ENCODE data around the gene LTBP4.
"Not testable (repeated sequence)": the region's sequence is repeated elsewhere in the genome, so short reads cannot be mapped to it uniquely, and the experiment has no call there.

Gene LTBP4

DNA sequence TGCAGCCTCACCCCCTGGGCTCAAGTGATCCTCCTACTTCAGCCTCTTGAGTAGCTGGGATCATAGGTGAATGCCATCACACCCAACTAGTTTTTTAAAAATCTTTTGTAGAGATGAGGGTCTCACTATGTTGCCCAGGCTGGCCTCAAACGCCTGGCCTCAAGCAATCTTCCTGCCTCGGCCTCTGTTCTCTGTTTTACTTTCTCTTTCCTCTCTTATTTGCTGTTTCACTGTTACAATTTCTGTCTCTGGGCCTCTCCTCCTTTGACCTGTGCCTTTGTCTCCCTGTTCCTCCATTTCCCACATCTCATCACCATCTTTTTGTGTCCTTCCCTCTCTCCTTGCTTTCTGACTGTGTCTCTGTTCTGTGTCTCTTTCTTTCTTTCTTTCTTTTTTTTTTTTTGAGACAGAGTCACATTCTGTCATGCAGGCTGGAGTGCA lies 15.2 kb upstream of the LTBP4 start:
- TF ChIP-seq, protein P1, sequence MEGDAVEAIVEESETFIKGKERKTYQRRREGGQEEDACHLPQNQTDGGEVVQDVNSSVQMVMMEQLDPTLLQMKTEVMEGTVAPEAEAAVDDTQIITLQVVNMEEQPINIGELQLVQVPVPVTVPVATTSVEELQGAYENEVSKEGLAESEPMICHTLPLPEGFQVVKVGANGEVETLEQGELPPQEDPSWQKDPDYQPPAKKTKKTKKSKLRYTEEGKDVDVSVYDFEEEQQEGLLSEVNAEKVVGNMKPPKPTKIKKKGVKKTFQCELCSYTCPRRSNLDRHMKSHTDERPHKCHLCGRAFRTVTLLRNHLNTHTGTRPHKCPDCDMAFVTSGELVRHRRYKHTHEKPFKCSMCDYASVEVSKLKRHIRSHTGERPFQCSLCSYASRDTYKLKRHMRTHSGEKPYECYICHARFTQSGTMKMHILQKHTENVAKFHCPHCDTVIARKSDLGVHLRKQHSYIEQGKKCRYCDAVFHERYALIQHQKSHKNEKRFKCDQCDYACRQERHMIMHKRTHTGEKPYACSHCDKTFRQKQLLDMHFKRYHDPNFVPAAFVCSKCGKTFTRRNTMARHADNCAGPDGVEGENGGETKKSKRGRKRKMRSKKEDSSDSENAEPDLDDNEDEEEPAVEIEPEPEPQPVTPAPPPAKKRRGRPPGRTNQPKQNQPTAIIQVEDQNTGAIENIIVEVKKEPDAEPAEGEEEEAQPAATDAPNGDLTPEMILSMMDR (IDR thresholded peaks at IDR 0.05; ENCODE audit: control insufficient read depth, extremely low read depth, insufficient read depth): no peak
- no peak overlapping the region for H3K4me3 ChIP-seq (ENCODE audit: low read depth, low read length)
- DNase-seq (ENCODE audit: low read depth): no peak

DNA sequence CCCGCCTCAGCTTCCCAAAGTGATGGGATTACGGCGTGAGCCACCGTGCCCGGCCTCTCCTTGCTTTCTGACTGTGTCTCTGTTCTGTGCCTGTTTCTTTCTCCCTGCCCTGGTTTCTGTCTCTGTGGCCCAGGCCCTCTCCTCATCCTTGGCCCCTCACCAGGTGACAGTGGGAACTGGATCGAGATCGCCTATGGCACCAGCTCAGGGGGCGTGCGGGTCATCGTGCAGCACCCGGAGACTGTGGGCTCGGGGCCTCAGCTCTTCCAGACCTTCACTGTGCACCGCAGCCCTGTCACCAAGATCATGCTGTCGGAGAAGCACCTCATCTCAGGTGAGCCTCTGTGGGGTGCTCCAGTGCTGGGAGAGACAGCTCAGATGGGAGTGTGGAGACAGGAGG lies 14.6 kb upstream of the LTBP4 start:
- TF ChIP-seq, protein P1 (IDR thresholded peaks at IDR 0.05; ENCODE audit: control insufficient read depth, extremely low read depth, insufficient read depth): no peak
- H3K4me3 ChIP-seq (ENCODE audit: low read depth, low read length): no peak overlapping the region
- no peak for DNase-seq (ENCODE audit: low read depth)

DNA sequence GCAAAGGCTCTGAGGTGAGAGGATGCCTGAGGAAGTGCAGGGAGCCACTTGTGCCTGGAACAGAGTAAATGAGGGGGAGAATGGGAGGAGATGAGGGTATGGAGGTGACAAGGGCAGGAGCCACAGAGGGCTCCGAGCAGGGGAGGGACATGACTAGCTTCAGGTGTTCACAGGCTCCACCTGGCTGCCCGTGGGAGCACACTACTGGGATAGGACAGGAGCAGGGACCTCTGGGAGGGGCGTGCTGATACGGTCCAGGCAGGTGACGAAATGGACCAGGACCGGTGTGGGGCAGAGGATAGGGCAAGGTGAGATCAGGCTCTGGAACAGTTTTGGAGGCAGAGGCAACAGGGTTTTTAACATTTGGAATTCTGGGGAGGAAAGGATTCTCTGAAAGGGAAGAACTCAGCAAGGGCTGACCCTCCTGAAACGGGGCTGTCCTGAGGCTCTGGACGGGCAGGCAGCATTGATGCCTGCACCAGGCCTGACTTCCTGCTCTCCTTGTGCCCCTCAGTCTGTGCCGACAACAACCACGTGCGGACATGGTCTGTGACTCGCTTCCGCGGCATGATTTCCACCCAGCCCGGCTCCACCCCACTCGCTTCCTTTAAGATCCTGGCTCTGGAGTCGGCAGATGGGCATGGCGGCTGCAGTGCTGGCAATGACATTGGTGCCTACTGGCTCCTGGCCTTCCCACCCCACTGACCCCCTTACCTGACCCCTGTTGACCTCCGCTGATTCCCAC lies 12.9 kb upstream of the LTBP4 start:
- no peak for DNase-seq (ENCODE audit: low read depth)
- TF ChIP-seq, protein P1 (IDR thresholded peaks at IDR 0.05; ENCODE audit: control insufficient read depth, extremely low read depth, insufficient read depth): no peak
- H3K4me3 ChIP-seq (ENCODE audit: low read depth, low read length): no peak overlapping the region

DNA sequence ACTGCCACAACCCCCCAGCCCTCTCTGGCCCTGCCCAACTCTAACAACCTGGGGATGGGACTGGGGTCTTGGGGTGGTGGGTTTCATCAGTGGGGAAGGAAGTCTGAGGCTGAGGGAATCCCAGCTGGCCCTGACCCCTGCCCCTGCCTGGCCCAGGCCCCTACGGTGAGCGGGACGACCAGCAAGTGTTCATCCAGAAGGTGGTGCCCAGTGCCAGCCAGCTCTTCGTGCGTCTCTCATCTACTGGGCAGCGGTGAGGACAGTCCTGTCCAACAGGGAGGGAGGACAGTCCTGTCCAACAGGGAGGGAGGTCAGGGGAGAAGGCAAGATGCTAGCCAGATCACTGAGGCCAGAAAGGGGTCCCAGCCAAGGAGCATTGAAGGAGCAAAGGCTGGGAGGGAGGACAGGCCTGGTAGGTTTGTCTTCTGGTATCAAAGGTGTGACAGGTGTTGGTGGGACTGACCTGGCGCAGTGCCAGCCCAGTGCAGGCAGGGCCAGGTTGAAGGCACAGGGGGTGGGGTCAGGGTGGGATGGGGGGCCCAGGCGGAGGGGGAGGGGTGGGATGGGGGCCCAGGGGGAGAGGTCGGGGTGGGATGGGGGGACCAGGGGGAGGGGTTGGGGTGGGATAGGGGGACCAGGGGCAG lies 12.1 kb upstream of the LTBP4 start:
- H3K4me3 ChIP-seq (ENCODE audit: low read depth, low read length): no peak overlapping the region
- TF ChIP-seq, protein P1 (IDR thresholded peaks at IDR 0.05; ENCODE audit: control insufficient read depth, extremely low read depth, insufficient read depth): no peak
- no peak for DNase-seq (ENCODE audit: low read depth)

DNA sequence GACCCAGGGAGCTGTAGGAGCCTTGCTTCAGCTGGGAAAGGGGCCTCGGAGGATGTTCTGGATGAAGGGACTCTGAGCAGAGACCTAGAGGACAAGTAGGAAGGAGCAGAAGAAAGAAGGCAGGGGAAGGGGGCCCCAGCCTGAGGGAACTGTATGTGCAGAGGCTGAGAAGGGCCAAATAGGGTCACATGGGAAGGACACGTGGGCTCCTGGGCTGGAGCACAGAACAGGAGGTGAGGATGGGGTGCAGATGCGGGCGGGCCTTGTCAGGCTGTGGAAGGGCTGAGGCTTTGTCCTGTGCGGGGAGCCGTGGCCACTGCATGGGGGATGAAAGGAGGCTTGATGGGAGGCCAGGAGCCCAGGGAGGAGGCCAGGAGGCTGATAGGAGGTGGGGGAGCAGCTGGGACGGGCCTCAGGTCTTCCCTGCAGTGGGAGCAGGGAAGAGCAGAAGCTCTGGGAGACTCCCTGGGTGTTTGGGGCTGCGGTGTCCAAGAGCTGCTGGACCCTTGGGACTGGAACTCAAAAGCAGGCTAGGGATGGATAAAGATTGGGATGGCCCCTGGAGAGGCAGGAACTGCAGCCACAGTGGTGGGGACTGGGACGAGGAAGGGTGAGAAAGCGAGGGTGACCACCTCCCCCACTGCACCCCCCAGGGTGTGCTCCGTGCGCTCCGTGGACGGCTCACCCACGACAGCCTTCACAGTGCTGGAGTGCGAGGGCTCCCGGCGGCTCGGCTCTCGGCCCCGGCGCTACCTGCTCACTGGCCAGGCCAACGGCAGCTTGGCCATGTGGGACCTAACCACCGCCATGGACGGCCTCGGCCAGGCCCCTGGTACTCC lies 11.4 kb upstream of the LTBP4 start:
- H3K4me3 ChIP-seq (ENCODE audit: low read depth, low read length): no peak overlapping the region
- TF ChIP-seq, protein P1 (IDR thresholded peaks at IDR 0.05; ENCODE audit: control insufficient read depth, extremely low read depth, insufficient read depth): no peak
- DNase-seq (ENCODE audit: low read depth): no peak

DNA sequence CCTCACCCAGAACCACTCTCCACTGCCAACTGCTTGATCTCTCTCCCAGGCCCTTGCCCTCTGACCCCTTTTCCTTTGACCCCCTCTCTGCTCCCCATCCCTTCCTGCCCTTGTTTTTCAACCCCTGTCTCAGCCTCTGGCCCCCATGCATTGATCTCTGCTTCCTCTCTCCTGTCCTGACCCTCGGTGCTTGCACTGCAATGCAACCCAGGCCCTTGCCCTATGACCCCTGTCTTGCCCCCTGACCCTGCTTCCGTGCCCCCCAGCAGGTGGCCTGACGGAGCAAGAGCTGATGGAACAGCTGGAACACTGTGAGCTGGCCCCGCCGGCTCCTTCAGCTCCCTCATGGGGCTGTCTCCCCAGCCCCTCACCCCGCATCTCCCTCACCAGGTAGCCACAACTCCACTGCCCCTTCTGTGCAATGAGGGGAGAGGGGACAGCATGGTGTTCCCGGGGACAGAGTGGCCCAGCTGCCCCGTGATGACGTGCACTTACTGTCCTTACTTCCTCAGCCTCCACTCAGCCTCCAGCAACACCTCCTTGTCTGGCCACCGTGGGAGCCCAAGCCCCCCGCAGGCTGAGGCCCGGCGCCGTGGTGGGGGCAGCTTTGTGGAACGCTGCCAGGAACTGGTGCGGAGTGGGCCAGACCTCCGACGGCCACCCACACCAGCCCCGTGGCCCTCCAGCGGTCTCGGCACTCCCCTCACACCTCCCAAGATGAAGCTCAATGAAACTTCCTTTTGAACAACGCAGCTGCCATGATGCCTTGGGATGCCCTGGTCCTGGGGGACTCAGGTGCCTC lies 10.5 kb upstream of the LTBP4 start:
- no peak for DNase-seq (ENCODE audit: low read depth)
- no peak overlapping the region for H3K4me3 ChIP-seq (ENCODE audit: low read depth, low read length)
- TF ChIP-seq, protein P1 (IDR thresholded peaks at IDR 0.05; ENCODE audit: control insufficient read depth, extremely low read depth, insufficient read depth): no peak

DNA sequence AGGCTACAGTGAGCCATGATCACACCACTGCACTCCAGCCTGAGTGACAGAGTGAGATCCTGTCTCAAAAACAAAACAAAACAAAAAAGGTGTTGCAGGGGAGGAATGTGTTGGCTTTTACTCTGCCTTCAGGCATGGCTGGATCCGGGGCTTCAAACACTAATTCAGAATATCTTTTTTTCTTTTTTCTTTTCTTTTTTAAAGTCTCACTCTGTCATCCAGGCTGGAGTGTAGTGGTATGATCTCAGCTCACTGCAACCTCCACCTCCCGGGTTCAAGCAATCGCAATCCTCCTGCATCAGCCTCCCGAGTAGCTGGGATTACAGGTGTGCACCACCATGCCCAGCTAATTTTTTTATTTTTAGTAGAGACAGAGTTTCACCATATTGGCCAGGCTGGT lies 9.4 kb upstream of the LTBP4 start:
- not testable (repeated sequence) for H3K4me3 ChIP-seq (ENCODE audit: low read depth, low read length); DNase-seq (ENCODE audit: low read depth)

Data from LNCaP clone FGC (cell line).